ENCODE results near the gene FRMPD1.

The FRMPD1 gene

DNA sequence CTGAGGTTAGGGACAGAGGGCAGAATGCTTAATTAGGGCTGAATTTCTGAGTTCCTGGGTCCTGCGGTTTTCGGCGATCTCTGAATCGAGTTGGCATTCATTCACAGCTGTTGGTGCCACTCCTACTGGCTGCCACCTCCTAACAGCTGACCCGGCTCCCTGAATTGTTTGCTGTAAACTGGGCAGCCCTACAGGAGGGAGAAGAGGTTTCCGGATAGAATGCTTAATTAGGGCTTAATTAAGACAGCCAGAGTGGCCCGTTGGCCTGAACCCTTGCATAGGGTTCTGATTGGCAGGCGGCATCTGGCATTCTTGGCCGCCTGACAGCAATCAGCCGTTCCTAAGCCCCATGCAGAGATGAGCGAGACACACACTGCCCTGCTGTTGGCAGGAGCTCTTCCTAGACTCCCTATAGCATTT is 25.7 kb downstream of the FRMPD1 start:
- H3K4me3 ChIP-seq (ENCODE audit: low read depth, low read length): no peak overlapping the region
- DNase-seq (ENCODE audit: low read depth): peak; percentile 39

- no peak overlapping the region for H3K4me3 ChIP-seq (ENCODE audit: low read depth, low read length)
- DNase-seq (ENCODE audit: low read depth): no peak
Measured at GRCh38 chr9:37677435-37677834, 26.7 kb downstream of the FRMPD1 start.

- DNase-seq (ENCODE audit: low read depth): no peak
- H3K4me3 ChIP-seq (ENCODE audit: low read depth, low read length): no peak overlapping the region
Measured at GRCh38 chr9:37678789-37679273, 28.1 kb downstream of the FRMPD1 start.

DNA sequence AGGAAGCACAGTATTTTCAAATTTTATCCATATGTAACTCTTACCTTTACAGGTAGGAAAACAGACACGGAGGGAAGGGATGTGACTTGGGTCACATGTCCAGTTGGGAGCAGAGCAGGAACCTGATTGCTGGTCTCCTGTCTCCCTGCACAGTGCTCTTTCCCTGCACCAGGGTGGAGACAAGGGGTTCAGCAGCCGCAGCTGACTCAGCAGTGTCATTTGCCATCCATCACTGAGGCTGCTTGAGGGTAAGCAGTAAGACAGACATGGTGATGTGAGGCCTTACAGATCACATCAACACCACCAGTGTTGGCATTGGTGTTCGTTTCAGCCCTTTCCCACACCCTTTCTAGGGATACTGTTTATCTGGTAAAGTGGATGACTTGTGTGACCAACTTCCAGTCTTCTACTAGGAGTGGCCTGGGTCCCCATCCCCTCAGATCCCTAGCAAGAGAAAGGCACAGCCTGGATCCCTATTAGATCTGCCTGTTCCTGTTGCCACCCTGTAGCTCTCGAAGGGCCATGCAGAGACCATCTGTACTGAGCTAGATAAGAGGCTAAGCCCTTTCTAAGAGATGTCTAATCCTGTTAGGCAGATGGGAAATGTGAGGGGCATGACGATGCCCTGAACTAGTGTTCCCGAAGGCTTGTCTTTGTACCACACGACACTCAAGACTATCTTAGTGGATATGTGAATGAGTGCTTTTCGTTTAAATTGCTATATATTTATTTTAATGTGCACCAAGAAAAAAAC is 29.1 kb downstream of the FRMPD1 start:
- no peak for DNase-seq (ENCODE audit: low read depth)
- H3K4me3 ChIP-seq (ENCODE audit: low read depth, low read length): no peak overlapping the region

GRCh38 chr9:37682951-37683350 is 32.2 kb downstream of the FRMPD1 start:
- no peak for DNase-seq (ENCODE audit: low read depth)
- no peak overlapping the region for H3K4me3 ChIP-seq (ENCODE audit: low read depth, low read length)

GRCh38 chr9:37683531-37684371 is 33.0 kb downstream of the FRMPD1 start:
- no peak for DNase-seq (ENCODE audit: low read depth)
- H3K4me3 ChIP-seq (ENCODE audit: low read depth, low read length): no peak overlapping the region

- H3K4me3 ChIP-seq (ENCODE audit: low read depth, low read length): no peak overlapping the region
Measured at GRCh38 chr9:37692622-37693221, 42.0 kb downstream of the FRMPD1 start.

GRCh38 chr9:37693260-37693659 is 42.5 kb downstream of the FRMPD1 start:
- no peak overlapping the region for H3K4me3 ChIP-seq (ENCODE audit: low read depth, low read length)
- no peak for DNase-seq (ENCODE audit: low read depth)

More at GRCh38 chr9:37692622-37693221, 42.0 kb downstream of the FRMPD1 start:
- no peak for DNase-seq (ENCODE audit: low read depth)

DNA sequence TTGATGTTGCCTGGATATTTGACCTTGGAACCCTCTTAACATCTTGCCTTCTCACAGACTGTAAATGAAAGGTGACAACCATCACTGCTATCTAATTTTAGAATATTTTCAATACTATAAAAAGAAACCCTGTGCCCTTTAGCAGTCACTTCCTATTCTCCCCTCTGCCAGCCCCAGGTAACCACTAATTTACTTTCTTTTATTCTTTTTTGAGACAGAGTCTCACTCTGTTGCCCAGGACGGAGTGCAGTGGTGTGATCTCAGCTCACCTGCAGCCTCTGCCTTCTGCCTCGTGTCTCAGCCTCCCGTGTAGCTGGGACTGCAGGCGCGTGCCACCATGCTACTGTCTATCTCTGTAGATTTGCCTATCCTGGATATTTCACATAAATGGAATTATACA is 43.6 kb downstream of the FRMPD1 start:
- H3K4me3 ChIP-seq (ENCODE audit: low read depth, low read length): no peak overlapping the region
- DNase-seq (ENCODE audit: low read depth): no peak

GRCh38 chr9:37696528-37696927 is 45.8 kb downstream of the FRMPD1 start:
- no peak overlapping the region for H3K4me3 ChIP-seq (ENCODE audit: low read depth, low read length)
- no peak for DNase-seq (ENCODE audit: low read depth)

GRCh38 chr9:37700131-37700530 is 49.4 kb downstream of the FRMPD1 start:
- DNase-seq (ENCODE audit: low read depth): no peak

GRCh38 chr9:37700900-37701299 is 50.1 kb downstream of the FRMPD1 start:
- DNase-seq (ENCODE audit: low read depth): no peak
- H3K4me3 ChIP-seq (ENCODE audit: low read depth, low read length): no peak overlapping the region

More at GRCh38 chr9:37700131-37700530, 49.4 kb downstream of the FRMPD1 start:
- no peak overlapping the region for H3K4me3 ChIP-seq (ENCODE audit: low read depth, low read length)

DNA sequence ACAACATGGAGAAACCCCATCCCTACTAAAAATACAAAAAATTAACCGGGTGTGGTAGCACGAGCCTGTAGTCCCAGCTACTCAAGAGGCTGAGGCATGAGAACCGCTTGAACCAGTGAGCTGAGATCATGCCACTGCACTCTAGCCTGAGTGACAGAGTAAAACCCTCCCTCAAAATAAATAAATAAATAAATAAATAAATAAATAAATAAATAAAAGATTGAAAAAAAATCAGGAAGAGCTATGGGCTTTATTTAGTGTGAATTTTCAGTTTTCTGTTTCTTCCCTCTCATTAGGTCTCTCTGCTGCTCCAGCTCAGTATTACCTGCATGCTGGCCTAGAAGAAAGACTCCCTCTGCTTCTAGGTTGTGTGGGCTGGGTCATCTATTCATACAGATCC is 55.0 kb downstream of the FRMPD1 start:
- DNase-seq (ENCODE audit: low read depth): no peak
- H3K4me3 ChIP-seq (ENCODE audit: low read depth, low read length): no peak overlapping the region

- H3K4me3 ChIP-seq (ENCODE audit: low read depth, low read length): no peak overlapping the region
- DNase-seq (ENCODE audit: low read depth): no peak
Measured at GRCh38 chr9:37706290-37706689, 55.5 kb downstream of the FRMPD1 start.

DNA sequence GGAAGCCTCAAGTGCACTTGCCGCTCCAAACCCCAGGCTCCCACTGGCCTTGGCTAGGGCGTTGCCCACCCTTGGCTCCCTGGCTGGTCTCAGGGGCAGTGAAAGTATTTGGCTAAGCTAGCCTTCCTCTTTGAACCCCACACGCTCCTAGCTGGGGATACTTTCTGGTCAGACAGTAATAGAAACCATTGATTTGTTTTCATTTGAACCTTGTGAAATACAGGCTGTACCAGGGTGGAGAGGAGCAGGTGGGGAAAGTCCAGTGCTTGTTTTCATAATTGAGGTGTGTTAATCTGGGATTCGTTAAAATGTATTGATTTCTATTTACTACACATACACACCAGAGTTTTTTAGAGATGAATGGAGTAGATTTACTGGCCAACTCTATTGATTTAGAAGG is 57.0 kb downstream of the FRMPD1 start:
- no peak for DNase-seq (ENCODE audit: low read depth)
- H3K4me3 ChIP-seq (ENCODE audit: low read depth, low read length): no peak overlapping the region

- no peak overlapping the region for H3K4me3 ChIP-seq (ENCODE audit: low read depth, low read length)
- no peak for DNase-seq (ENCODE audit: low read depth)
Measured at GRCh38 chr9:37710046-37710445, 59.3 kb downstream of the FRMPD1 start.

GRCh38 chr9:37715260-37715659 is 64.5 kb downstream of the FRMPD1 start:
- no peak for DNase-seq (ENCODE audit: low read depth)
- H3K4me3 ChIP-seq (ENCODE audit: low read depth, low read length): no peak overlapping the region

DNA sequence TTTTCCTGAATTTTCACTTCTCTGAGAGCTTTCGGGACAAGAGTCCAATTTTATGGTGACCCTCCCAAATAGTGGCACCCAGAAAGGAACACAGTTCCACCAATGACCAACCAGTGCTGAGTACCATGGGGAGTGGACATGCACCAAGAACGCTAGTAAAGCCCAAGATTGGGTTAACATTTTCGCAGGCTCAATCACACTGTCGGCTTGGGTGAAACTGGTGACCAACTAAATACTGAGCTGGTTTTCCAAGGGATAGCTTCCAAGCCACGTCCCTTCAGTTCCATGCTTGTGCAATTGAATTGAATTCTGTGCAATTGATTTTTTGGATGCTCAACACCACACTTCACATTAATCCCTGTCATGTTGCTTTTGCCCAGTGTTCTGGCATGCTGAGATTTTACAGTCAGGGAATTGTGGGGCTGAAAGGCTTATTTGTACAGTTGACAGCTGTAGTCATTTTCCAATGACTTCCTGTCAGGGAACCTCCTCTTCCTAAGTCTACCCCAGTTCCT is 65.3 kb downstream of the FRMPD1 start:
- H3K4me3 ChIP-seq (ENCODE audit: low read depth, low read length): no peak overlapping the region
- no peak for DNase-seq (ENCODE audit: low read depth)

DNA sequence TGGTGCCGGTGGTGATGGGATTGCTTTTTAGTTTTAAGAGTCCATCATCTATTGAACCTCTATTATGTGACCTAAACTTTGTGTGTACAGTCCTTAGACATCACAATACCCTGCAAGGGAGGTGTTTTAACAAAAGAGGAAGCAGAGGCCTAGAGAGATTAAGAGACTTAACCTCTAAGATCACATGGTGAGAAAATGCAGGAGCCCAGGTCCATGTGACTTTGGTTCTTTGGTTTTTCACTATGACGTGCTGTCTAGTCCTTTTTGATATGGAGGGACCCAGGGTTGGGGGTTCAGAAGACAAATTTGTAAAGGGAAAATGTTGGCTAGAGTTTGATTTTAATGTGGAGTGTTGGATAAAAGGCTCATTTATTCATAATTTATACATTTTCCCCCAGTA is 68.8 kb downstream of the FRMPD1 start:
- DNase-seq (ENCODE audit: low read depth): no peak
- no peak overlapping the region for H3K4me3 ChIP-seq (ENCODE audit: low read depth, low read length)

- DNase-seq (ENCODE audit: low read depth): no peak
Measured at GRCh38 chr9:37727013-37727412, 76.3 kb downstream of the FRMPD1 start.

More at GRCh38 chr9:37727013-37727412, 76.3 kb downstream of the FRMPD1 start:
- H3K4me3 ChIP-seq (ENCODE audit: low read depth, low read length): no peak overlapping the region
